HG03139 (cell line): ENCODE data around the gene KCNIP1.

ENCODE experiments used
- ATAC-seq: cut with Tn5 transposase; IDR thresholded peaks from one replicate; pipeline ENCODE4 v1.9.1; 2021; ENCODE audit not compliant: unreplicated experiment

KCNIP1 gene

GRCh38 chr5:170482511-170482910 is 21.3 kb upstream of the KCNIP1 start:
- ATAC-seq = no peak

GRCh38 chr5:170483701-170484458 is 19.9 kb upstream of the KCNIP1 start:
- no peak for ATAC-seq

- ATAC-seq = no peak
Measured at GRCh38 chr5:170484459-170484831, 19.4 kb upstream of the KCNIP1 start.

GRCh38 chr5:170484847-170485615 is 18.8 kb upstream of the KCNIP1 start:
- ATAC-seq = no peak

GRCh38 chr5:170485616-170485911 is 18.3 kb upstream of the KCNIP1 start:
- ATAC-seq = no peak

GRCh38 chr5:170486371-170486770 is 17.4 kb upstream of the KCNIP1 start:
- ATAC-seq = no peak

GRCh38 chr5:170488570-170488969 is 15.2 kb upstream of the KCNIP1 start:
- no peak for ATAC-seq

GRCh38 chr5:170489199-170489598 is 14.6 kb upstream of the KCNIP1 start:
- no peak for ATAC-seq

GRCh38 chr5:170490381-170490780 is 13.4 kb upstream of the KCNIP1 start:
- no peak for ATAC-seq

- no peak for ATAC-seq
Measured at GRCh38 chr5:170491479-170491878, 12.3 kb upstream of the KCNIP1 start.

GRCh38 chr5:170493028-170493820 is 10.6 kb upstream of the KCNIP1 start:
- ATAC-seq = no peak

- ATAC-seq = no peak
Measured at GRCh38 chr5:170494041-170494440, 9.8 kb upstream of the KCNIP1 start.

- ATAC-seq = no peak
Measured at GRCh38 chr5:170495825-170496661, 7.8 kb upstream of the KCNIP1 start.

- no peak for ATAC-seq
Measured at GRCh38 chr5:170496662-170497028, 7.2 kb upstream of the KCNIP1 start.

GRCh38 chr5:170497311-170498038 is 6.3 kb upstream of the KCNIP1 start:
- no peak for ATAC-seq

GRCh38 chr5:170498811-170499351 is 4.9 kb upstream of the KCNIP1 start:
- no peak for ATAC-seq

GRCh38 chr5:170499621-170500020 is 4.2 kb upstream of the KCNIP1 start:
- ATAC-seq = no peak

GRCh38 chr5:170501361-170501760 is 2.5 kb upstream of the KCNIP1 start:
- no peak for ATAC-seq

GRCh38 chr5:170501931-170502330 is 1.9 kb upstream of the KCNIP1 start:
- ATAC-seq = no peak

GRCh38 chr5:170504616-170505266 is 921 bp downstream of the KCNIP1 start:
- ATAC-seq = no peak
